ENCODE data around the gene UBE3C.

Gene UBE3C

DNA sequence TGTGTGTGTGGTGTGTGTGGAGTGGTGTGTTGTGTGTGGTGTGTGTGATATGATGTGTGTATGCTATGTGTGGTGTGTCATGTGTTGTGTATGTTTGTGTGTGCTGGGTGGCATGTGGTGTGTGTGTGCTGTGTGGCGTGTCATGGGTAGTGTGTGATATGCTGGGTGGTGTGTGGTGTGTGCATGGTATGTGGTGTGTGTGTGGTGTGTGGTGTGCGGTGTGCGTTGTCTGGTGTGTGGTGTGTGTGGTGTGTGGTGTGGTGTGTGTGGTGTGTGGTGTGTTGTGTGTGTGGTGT, 160.5 kb downstream of the UBE3C start:
- DNase-seq: no peak

DNA sequence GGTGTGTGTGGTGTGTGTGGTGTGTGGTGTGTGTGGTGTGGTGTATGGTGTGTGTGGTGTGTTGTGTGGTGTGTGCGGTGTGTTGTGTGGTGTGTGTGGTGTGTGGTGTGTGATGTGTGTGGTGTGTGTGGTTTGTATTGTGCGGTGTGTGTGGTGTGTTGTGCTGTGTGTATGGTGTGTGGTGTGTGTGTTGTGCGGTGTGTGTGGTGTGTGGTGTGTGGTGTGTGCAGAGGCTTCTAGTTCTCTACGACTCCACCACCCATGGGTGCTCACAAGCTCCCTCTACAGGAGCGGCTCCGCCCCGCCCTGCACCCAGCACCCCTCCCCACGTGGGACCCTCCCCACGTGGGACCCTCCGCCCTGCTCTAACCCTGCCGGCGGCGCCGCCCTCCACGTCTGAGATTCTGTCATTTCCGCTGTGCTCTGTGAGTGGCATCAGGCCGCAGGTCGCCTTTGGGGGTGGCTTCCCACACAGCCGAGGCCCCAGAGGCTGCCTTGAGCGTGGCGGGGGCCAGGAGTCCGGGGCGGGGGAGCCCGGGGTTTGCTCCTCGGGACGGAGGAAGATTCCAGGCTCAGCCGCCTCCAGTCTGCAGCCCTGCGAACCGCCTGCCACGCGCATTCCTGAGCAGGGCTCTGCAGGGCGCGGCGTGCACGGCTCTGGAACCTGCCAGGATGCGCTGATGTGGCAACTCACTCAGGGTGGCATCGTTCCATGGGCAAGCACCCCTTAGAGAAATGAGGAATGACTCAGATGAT, 161.1 kb downstream of the UBE3C start:
- no peak for DNase-seq

GRCh38 chr7:157300369-157300825, 161.7 kb downstream of the UBE3C start:
- no peak for DNase-seq

DNA sequence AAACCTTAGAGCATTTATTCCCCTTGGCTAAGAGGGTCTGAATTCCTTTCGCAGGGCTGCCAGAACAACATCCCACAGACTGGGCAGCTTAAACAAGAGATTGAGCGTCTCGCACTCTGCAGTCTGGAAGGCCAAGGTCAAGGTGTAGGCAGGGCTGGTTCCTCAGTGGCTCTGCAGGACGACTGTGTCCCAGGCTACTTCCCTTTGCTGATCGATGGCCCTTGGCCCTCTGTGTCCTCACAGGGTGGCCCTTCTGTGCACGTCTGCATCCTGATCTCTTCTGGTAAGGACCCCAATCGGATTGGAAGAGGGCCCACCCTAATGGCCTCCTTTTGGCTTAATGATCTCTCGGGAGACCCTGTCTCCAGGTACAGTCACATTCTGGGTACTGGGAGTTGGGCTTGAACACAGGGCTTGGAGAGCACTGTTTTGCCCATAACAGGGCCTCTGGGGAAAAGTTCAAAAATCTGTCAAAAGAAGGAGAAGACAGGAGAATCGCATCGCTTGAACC, 162.9 kb downstream of the UBE3C start:
- DNase-seq: no peak

DNA sequence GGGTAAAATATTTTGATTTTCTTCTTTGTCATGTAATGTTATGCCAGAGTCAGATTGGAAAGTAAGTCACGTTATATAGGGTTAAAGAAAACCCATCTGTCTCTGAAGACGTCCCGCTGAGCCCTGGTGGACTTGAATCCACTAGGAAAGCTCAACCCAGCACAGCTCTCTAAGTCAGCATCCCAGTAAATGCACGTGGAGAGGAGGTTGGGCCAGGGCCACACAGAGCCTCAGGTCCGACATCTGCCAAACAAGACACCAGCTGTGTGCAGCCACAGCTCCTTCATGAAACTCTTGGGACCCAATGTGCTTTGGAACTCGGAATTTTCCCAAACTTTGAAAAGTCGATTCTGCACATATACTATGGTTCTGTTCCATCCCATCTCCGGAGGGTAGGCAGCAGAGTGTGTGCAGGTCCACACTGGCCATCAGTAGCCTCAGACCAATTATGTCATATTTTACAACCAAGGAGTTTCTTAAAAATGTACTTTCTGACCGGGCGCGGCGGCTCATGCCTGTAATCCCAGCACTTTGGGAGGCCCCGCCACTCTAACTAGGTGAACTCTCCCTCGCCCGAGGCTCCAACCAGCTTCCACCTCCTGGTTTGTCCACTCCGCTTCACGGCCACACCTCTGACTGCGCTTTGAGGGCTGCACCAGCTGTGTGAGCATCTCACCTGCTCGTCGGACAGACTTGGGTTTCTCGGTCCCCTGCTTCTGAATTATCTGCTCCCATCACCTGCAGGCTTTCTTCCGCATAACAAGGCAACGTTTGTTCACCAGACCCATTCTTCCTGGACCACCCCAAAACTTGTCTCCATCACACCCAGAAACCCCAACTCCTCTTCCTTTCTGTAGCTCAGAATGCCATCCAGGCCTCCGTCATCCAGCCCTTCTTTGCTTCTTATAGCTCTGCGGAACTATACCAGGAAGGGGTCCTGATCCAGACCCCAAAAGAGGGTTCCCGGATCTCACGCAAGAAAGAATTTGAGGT, 168.4 kb downstream of the UBE3C start:
- DNase-seq: no peak

DNA sequence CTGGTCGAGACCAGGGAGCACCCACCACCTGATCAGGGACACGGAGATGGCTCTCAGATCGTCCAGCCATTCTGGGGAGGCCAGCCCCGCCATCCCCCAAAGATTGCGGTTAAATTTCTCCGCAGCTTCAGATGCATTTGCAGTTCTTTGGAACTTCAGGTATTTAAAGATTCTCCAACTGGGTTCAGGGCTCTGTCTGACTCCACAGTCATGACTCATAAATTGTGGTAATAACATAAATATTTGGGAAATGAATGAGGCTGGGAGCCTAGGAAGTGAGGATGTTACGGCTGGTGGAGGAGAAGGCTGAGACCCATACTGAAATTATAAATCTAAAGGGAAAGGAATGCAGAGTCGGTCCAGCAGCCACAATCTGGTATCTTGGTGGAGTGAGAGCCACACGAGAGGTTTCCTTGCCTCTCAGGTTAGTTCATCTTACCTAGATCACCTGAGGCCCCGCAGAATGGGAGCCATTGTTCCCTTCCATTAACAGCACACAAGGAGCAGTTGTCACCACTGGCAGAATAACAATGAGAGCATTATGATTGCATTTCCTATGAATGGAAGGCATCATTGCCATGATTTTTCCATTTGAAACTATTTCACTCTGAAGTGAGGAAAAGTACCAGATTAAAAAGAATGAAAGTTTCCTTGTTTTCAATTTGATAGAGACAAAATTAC, 171.4 kb downstream of the UBE3C start:
- DNase-seq: no peak

DNA sequence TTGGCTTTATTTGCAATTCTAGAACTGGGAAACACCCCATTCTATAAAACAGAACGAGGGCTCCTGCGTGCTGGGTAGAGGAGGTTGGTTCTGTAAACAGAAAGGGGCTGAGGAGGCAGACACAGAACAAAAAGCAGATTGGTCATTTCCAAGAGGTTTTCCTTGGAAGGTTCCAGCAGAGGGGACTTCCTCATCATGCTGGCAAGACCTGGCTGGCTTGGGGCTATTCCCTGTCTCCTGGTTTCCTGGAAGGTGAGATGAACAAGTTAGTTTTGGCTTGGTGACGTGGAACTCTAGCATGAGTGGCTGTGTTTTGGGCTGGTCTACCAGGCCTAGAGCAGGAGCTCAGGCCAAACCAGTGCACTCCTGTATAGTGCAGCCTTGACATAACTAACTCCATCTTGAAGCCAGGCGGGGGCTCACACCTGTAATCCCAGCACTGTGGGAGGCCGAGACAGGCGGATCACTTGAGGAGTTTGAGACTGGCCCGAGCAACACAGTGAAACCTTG, 172.0 kb downstream of the UBE3C start:
- no peak for DNase-seq

GRCh38 chr7:157312941-157313340, 174.2 kb downstream of the UBE3C start:
- no peak for DNase-seq

DNA sequence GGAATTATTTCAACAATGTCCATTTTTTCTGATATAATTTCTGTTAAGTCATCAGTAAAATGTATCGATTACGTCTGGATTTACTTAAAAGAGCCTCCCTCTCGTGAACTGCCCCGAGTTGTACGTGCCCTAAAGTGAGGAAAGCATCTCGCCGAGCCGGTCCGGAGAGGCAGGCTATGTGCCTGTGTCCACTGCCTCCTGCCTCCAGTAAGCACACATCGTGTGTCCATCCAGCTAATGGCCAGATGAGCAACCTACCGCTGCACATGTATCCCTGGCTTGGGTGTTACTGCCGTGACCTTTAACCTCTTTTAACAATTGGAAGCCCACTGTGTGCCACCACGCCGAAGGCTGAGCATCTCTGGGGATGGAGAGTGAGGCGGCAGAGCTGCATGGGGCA, 174.9 kb downstream of the UBE3C start:
- DNase-seq: no peak

DNA sequence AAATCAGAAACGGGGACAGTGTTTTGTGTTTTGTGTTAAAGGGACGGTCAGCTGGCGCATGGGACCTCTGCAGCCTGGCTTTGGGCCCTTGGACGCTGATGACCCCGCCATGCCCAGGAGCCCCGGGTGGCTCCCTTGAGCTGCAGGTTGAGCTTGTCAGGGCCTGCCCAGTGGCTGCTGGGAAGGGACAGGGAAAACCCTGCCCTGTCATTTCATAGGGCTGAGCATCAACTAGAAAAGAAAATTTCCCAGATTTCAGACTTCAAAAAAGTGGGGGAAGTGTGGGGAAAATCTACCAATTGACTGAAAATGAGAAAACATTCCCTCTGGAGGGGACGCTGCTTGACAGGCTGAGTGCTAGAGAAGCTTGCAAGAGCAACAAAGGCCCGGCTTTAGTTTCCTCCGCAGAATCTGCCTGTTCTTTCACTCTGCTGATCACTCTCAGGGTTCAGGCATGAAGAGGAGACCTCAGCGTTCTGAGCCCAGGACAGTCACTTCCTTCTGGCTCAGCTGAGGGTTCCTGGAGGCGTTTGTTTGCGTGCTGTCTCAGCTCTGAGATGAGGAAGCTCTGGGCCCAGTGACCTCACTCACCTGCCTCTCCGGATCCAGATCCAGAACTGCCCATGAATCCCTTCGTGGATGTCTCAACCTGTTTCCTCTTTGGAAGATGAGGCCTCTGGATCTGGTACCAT, 179.4 kb downstream of the UBE3C start:
- DNase-seq: no peak
